Left hindlimb (tissue), 1 donor: ENCODE measurements around the gene SASH1.
A peak's percentile ranks its signal among the peaks of the same experiment; 100 is the strongest.

Experiments used
- DNase-seq: peaks from one replicate; pipeline ENCODE4 v3.0.0-alpha.2; 2018

The SASH1 gene

DNA sequence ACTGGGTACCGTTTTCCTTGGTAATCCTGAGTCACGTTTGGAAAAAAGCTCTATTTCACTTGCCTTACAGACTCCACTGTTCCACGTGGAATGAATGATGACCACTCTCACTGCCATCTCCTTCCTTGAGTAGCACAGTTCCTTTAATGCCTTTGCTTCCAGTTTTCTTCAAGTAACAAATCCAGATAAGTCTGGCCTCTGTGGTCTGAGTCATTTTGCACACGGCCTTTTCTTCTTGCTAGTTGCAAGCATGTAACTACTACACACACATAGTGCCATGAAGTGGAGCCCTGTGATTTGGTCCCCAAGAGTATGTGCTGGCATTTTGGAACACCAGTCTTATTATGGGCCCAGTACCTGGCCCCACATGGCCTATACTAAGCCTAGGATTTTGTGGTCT lies 182.8 kb downstream of the SASH1 start:
- no peak for DNase-seq

DNA sequence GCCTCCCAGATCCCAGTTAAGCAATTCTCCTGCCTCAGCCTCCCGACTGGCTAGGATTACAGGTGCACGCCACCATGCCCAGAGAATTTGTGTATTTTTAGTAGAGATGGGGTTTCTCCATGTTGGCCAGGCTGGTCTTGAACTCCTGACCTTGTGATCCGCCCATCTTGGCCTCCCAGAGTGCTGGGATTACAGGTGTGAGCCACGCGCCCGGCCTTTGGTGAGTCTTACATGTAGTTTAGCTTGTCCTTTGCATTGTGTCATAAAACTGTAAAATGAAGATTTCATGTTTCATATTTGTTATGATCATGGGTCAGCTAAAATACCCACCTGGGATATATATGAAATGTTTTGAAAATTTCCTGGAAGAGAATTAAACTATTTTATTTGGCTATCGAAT lies 183.5 kb downstream of the SASH1 start:
- no peak for DNase-seq

DNA sequence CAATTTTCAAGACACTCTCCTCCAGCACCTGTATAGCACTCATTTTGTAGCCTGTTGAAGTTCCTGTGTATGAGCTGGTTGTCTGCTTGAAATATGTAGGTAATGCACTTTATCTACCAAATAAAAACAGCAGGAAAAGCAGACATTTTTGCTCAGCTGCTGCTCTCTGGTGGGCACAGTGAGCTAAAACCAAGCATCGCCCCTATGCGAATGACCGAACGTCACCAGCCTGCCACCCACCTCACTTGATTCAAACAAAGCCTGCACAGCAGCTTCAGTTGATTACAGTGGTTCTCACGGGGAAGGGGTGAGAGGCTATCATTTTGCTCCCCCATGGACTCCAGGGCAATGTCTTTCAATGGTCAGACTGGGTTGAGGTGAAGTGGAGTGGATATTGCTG lies 185.7 kb downstream of the SASH1 start:
- DNase-seq, result no peak

DNA sequence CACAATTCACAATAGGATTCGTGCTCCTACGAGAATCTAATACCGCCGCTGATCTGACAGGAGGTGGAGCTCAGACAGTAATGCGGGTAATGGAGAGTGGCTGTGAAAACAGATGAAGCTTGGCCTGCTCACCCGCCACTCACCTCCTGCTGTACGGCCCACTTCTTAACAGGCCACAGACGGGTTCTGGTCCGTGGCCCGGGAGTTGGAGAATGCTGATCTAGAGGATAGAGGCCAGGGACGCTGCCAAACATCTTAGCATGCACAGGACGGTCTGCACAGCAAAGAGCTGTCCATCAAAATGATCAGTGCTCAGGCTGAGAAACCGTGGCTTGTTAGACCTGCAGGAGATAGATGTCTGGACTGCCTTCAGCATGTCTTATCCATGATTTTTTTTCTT lies 186.4 kb downstream of the SASH1 start:
- no peak for DNase-seq

GRCh38 chr6:148530394-148530953 lies 187.8 kb downstream of the SASH1 start:
- DNase-seq, result no peak

DNA sequence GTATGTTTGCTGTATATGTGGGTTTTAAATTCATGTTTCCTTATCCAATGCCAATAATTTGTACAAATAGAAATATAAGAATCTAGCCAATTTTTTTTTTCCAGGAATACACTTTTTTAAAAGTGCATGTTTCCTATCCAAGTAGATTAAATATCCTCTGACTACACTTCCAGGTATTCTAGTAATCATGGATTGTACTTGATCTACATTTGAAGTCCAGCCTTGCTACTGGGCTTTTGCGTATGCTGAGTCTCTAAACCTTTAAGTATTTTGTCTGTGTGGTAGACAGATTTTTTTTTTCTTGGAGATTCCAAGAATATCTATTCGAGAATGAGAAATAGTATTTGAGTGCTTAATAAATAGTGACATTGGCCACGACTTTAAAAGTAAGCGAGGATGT lies 188.3 kb downstream of the SASH1 start:
- DNase-seq, result no peak

- DNase-seq, result no peak
These were observed 190.1 kb downstream of the SASH1 start for GRCh38 chr6:148532698-148533097.

DNA sequence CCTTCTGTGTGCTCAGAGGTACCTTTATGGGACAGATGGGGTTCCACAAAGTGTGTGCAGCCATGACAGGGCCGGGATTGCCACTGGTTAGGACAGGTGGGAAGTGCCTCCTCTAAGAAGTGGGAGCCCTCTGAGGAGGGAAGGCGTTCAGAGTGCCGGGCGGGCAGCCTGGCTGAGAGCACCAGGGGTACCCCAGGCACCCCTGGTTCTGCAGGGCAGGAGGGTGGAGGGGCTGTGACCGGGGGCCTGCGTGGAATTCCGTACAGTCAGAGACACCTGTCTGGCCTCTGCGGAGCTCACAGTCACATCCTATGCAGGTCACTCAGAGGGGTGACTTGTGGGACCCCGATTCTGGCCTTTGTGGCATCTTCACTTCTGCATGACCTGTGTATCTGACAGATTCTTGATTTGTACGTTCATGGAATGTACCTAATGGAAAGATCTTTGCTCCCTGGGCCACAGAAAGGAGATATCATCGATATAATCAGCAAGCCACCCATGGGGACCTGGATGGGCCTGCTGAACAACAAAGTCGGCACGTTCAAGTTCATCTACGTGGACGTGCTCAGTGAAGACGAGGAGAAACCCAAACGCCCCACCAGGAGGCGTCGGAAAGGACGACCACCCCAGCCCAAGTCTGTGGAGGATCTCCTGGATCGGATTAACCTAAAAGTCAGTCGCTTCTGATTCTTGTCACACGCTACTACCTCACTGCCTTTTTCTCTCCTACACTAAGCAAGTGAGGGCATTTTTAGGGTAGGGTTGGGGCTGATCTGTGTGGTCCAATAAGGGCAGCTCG lies 190.9 kb downstream of the SASH1 start:
- no peak for DNase-seq

GRCh38 chr6:148534871-148535270 lies 192.2 kb downstream of the SASH1 start:
- no peak for DNase-seq

- no peak for DNase-seq
These were observed 192.7 kb downstream of the SASH1 start for GRCh38 chr6:148535381-148535780.

DNA sequence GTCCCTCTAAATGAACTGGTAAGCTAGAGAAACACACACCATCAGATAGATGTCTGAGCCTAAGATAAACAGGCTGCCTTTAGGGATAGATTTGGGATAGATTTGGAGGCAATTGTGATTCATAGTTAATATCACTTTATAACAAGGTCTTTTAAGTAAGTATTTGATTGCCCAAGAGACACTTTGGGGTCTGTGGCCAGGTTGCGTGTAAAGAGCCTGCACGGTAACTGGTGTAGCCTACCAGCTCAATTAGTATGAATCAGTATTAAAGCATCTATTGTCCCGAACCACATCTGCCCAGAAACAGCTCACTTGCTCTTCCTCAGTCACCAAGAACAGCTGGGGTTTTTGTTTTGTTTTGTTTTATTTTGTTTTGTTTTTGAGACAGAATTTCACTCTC lies 193.3 kb downstream of the SASH1 start:
- no peak for DNase-seq

DNA sequence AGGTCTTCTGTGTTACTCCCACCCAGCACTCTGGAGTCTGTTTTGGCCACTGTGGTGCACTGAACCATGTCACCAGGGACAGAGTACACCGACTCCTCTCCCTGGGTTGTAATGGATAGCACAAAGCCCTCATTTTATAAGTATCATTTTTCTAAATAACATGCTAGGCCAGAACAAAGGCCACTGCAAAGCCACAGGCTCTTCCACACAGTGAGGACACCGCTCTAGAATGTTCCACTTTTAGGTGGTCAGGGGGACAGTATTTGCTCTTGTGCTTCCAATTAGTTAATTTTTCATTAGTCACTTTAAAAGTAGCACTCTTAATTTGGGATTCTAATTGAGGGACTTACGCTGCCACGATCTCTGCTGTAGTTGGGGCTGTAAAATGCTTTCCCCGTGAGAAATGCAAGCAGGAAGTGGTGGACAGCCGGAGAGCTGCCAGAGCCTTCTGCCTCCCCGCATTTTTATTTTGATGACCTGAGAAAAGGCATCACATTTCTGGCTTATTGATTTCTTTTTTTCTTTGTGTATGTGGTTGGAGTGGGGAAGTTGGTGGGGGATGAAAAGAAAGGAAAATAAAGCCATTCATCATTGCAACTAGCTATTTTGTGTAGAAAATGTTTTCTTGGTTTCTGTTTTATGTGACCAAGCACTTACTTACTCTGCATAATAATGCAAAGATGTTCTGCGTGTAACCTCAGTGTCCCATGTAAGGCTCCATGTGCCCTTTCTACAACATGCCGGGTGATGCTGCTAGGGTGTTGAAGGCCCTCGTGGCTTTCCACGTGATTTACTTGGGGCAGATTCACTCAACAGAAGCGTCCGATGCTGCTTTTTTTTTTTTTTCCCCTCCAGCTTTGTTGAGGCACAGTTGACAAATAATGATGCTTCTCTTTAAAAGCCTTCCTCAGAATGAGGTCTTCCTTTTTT lies 195.9 kb downstream of the SASH1 start:
- peak; percentile 71 for DNase-seq

DNA sequence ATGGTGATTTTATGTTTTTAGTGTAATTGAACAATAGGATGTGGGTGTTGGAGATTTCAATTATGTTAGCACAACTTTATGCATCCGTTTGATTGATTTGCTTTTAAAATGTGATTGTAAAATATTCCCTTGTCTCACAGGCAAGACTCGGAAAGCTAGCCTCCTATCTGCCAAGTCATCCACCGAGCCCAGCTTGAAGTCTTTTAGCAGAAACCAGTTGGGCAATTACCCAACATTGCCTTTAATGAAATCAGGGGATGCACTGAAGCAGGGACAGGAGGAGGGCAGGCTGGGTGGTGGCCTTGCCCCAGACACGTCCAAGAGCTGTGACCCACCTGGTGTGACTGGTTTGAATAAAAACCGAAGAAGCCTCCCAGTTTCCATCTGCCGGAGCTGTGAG lies 200.9 kb downstream of the SASH1 start:
- no peak for DNase-seq

- no peak for DNase-seq
These were observed 201.8 kb downstream of the SASH1 start for GRCh38 chr6:148544421-148544820.

GRCh38 chr6:148545901-148546300 lies 203.3 kb downstream of the SASH1 start:
- DNase-seq, result no peak

GRCh38 chr6:148547110-148547509 lies 204.5 kb downstream of the SASH1 start:
- no peak for DNase-seq

DNA sequence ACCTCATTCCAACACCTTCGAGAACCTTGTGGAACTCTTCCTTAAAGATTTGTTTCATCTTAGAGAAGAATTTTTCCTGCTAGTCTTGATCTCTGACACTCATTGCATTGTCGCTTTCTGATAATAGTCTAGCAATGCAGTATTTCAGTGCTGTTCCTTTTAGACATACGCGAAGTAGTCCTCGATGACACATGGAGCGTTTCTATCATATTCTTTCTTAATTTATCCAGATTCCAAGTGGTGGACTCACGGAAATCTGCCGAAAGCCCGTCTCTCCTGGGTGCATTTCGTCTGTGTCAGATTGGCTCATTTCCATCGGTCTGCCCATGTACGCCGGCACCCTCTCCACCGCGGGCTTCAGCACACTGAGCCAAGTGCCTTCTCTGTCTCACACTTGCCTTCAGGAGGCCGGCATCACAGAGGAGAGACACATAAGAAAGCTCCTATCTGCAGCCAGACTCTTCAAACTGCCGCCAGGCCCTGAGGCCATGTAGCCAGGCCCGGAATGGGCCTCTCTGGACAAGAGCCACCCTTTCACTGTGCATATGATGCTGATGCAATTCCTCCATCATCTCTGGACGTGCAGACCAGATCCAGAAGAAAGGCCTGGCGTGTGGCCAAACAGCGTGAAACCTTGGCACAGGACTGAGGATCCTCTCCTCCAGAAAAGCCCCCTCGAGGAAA lies 205.6 kb downstream of the SASH1 start:
- no peak for DNase-seq

DNA sequence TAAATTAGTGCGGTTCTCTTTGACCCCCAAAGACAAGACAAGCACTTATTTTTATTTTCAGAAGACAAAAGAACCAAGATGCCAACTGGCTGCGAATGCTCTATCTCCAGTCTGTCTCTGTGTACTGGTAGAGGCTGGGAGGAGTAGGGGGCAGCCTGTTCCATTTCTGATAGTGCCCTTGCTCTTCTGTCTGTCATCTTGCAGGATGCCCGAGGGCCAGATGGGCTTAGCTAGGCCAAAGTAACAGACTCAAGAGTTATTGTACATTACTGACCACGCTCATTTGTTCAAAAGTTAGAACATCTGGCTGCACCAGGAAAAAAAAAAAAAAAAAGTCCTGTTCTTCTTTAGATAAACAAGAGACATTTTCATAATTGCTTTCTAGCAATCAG lies 206.1 kb downstream of the SASH1 start:
- DNase-seq, result no peak

- DNase-seq, result no peak
These were observed 207.9 kb downstream of the SASH1 start for GRCh38 chr6:148550569-148550968.

DNA sequence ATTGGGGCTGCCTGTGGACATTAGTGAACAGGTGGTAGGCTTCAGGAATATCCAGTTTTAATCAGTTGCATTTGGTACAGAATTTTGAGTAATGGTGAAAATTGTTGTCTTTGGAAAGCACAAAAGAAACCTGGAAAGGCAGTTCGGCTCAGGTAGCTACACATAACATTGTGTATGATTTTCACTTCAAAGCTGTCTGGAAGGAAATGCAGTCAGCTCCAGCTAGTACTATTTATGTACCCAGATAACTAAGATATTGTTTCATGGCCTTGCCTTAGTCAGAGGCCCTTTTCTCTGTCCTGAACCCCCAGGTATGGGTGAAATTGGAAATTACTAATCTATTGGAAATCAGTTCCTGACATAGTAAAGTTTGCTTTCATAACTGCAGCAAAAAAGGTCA lies 208.6 kb downstream of the SASH1 start:
- DNase-seq, result no peak

- no peak for DNase-seq
These were observed 213.8 kb downstream of the SASH1 start for GRCh38 chr6:148556410-148556809.

- DNase-seq, result peak; percentile 58
These were observed 215.2 kb downstream of the SASH1 start for GRCh38 chr6:148557796-148558321.
